BLaER1 treated with 17β-estradiol and CSF1 and Interleukin-3, amounts not matched to agents 10 nM and 100 nM (cell line): Measurements from ENCODE around the gene MTARC1.
A peak's percentile ranks its signal among the peaks of the same experiment; 100 is the strongest.

Source experiments
- H3K27ac ChIP-seq, 11 experiments: shearing (Covaris generic); formaldehyde crosslinking; 2 replicates each; pipeline ENCODE4 v1.8.1; 2022
- H3K27me3 ChIP-seq, 11 experiments: shearing (Covaris generic); formaldehyde crosslinking; 2 replicates each; pipeline ENCODE4 v1.8.1; 2022
- H3K36me3 ChIP-seq, 11 experiments: shearing (Covaris generic); formaldehyde crosslinking; 2 replicates each; pipeline ENCODE4 v1.8.1; 2022
- H3K4me1 ChIP-seq, 10 experiments: shearing (Covaris generic); formaldehyde crosslinking; 2 replicates each; pipeline ENCODE4 v1.8.1; 2022
- H3K4me2 ChIP-seq, 11 experiments: shearing (Covaris generic); formaldehyde crosslinking; 2 replicates each; pipeline ENCODE4 v1.8.1; 2022
- H3K4me3 ChIP-seq, 10 experiments: shearing (Covaris generic); formaldehyde crosslinking; 2 replicates each; pipeline ENCODE4 v1.8.1; 2022
- H3K9ac ChIP-seq, 11 experiments: shearing (Covaris generic); formaldehyde crosslinking; 2 replicates each; pipeline ENCODE4 v1.8.1; 2022
- H3K9me3 ChIP-seq, 11 experiments: shearing (Covaris generic); formaldehyde crosslinking; replicated peaks in 1 of 11; 2 replicates each; pipeline ENCODE4 v1.8.1; 2022
- H4K20me1 ChIP-seq, 11 experiments: shearing (Covaris generic); formaldehyde crosslinking; 2 replicates each; pipeline ENCODE4 v1.8.1; 2022
- Cebpa-rat ChIP-seq, 11 experiments: shearing (Covaris generic); IDR thresholded peaks; 2 replicates each; pipeline ENCODE4 v1.8.1; 2022

Gene MTARC1

DNA sequence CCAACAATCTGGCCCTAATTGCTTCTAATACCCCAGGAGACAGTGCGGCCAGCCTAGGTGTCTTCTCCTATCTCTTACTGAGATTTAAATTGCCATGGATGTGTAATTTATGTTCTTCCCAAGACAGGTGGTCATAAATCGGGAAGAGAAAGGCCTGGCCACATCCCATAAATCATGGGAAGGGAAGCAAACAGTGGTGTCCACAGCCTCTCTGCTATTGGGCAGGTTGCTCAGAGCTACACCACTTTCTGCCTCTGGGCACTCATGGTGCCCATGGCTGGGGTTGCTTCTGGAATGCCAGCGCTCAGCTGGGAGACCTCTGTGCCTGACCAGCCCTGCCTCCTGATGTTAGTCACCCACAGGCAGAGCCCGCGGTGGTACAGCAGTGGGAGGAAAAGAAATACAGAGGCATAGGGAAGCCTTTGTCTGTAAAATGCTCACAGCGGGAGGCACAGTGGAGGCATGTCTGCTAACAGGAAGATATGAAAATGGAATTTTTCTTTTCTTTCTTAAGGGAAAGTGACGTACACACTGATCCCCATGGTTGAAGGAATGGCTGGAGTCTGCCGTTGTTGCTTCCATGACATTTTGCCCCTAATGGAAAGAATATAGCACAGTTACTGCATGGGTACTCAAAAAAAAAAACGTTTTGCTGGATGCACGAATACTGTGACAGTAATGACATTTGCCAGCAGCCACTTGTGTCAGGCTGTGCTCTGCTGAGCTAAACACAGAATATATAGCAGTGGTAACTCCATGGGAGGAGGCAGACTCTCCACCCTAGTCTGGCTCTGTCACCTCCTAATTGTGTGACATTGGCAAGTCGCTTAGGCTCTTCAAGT lies 21.9 kb downstream of the MTARC1 start:
- H4K20me1 ChIP-seq: no peaks in the 10 kb centered on the region
- H3K36me3 ChIP-seq: no peaks in the 10 kb centered on the region
- H3K27ac ChIP-seq: no peak overlapping the region
- no peak for TF ChIP-seq Cebpa-rat (IDR thresholded peaks at IDR 0.05)
- no peak overlapping the region for H3K9ac ChIP-seq
- H3K4me1 ChIP-seq: peaks cover 0 to 6% (median 5%) of the 10 kb centered on the region in 10 experiments; a peak in 10 of 20 replicates
- H3K4me2 ChIP-seq: no peak overlapping the region
- H3K27me3 ChIP-seq: no peaks in the 10 kb centered on the region
- no peak overlapping the region for H3K4me3 ChIP-seq
- peaks cover 0 to 3% (median under 1%) of the 10 kb centered on the region in 11 experiments; a peak in 12 of 22 replicates for H3K9me3 ChIP-seq

DNA sequence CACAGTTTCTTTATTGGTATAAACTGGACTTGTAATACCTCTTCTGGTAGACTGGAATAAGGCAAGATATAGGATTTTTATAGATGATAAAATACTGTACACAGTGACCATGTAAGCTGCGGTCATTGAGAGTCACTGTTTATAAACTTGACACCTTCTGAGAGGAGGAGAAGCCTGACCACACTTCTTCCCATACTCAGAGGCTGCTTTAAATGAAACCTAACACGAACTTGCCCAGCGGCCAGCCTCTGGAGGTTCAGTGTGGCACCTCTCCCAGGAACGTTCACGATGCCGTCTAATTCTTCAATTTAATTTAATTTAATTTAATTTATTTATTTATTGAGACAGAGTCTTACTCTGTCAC lies 22.5 kb downstream of the MTARC1 start:
- Histone ChIP-seq H3K4me2 (no peak overlapping the region), H3K36me3 (no peaks in the 10 kb centered on the region)

DNA sequence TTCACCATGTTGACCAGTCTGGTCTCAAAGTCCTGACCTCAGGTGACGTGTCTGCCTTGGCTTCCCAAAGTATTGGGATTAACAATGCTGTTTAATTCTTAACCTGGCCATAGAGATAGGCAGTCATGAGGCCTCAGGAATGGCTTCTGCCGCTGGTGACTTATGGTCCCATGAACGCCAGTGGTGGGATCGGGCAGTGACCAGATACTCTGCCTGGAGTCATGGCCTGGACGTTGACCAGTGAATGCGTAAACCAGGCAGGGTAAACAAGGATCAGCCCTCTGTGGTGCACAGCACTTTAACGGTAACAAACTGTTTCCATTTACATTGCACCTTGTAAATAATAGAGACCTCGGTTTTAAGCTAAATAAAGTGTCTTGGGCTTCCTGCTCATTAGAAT lies 23.0 kb downstream of the MTARC1 start:
- Histone ChIP-seq H3K27ac (no peak overlapping the region), H3K4me1 (peaks cover 0 to 6% (median 5%) of the 10 kb centered on the region in 10 experiments; a peak in 10 of 20 replicates), H4K20me1 (no peaks in the 10 kb centered on the region), H3K9me3 (no peaks in the 10 kb centered on the region), H3K36me3 (no peaks in the 10 kb centered on the region), H3K27me3 (no peaks in the 10 kb centered on the region), H3K9ac (no peak overlapping the region), H3K4me2 (no peak overlapping the region), H3K4me3 (no peak overlapping the region)
- no peak for TF ChIP-seq Cebpa-rat (IDR thresholded peaks at IDR 0.05)

More for the DNA sequence above, 22.5 kb downstream of the MTARC1 start:
- Histone ChIP-seq H3K9ac (no peak overlapping the region), H3K9me3 (no peaks in the 10 kb centered on the region), H4K20me1 (no peaks in the 10 kb centered on the region), H3K27me3 (no peaks in the 10 kb centered on the region), H3K4me3 (no peak overlapping the region), H3K4me1 (peaks cover 0 to 6% (median 5%) of the 10 kb centered on the region in 10 experiments; a peak in 10 of 20 replicates), H3K27ac (no peak overlapping the region)
- no peak for TF ChIP-seq Cebpa-rat (IDR thresholded peaks at IDR 0.05)

DNA sequence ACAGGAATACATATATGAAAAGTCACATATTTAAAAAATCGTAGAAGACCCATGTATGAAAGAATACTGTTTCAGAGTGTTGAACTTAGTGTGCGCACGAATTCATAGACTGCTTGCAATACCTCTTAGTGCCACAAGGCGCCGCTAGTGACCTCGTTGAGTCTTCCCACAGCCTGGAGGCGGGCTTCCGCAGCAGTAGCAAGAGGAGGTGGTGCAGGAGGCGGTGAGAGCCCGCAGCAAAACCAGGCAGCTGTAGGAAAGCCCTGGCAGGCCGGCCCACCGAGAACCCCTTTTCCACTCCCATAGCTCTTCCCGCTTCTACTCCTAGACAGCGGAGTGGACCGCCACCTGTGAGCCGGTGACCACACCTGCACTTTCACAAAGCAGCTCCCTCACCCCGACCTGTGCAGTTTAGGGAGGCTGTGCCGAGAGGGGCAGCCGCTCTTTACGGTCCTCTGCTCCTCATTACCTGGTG lies 23.5 kb downstream of the MTARC1 start:
- Histone ChIP-seq H3K4me3 (peak overlapping the region in 7 of 10 experiments; percentile 27 to 48 (median 42); a peak in 10 of 20 replicates), H3K9ac (peak overlapping the region in 9 of 11 experiments; percentile 16 to 56 (median 41); a peak in 14 of 22 replicates), H3K9me3 (no peaks in the 10 kb centered on the region), H4K20me1 (no peaks in the 10 kb centered on the region), H3K27me3 (no peaks in the 10 kb centered on the region), H3K27ac (peak overlapping the region in 1 of 11 experiments; percentile 37; a peak in 2 of 22 replicates), H3K4me1 (peaks cover 0 to 6% (median 5%) of the 10 kb centered on the region in 10 experiments; a peak in 10 of 20 replicates), H3K36me3 (no peaks in the 10 kb centered on the region), H3K4me2 (peak overlapping the region; percentile 57 to 92 (median 64))
- no peak for TF ChIP-seq Cebpa-rat (IDR thresholded peaks at IDR 0.05)

DNA sequence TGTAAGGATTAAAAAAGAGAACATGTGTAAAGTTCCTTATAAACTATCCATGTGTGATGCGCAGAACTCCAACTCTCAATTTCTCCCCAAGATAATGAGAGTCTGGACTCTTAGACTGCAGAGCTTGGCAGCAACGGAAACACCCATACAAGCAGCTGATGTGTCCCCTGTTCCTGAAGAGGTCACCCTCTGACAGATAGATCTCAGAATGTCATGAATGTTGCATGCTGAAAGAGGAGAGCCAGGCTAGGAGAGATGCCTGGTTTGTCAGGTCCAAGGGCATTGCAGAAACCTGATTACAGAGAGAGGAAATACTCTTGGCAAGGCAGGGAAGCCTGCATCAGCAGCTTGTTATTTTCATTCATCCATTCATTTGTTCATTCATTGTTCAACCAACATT lies 24.2 kb downstream of the MTARC1 start:
- TF ChIP-seq Cebpa-rat (IDR thresholded peaks at IDR 0.05): no peak
- H3K9me3 ChIP-seq: no peaks in the 10 kb centered on the region
- H4K20me1 ChIP-seq: no peaks in the 10 kb centered on the region
- no peak overlapping the region for H3K27ac ChIP-seq
- H3K27me3 ChIP-seq: no peaks in the 10 kb centered on the region
- H3K4me1 ChIP-seq: peaks cover 0 to 6% (median 5%) of the 10 kb centered on the region in 10 experiments; a peak in 10 of 20 replicates
- no peaks in the 10 kb centered on the region for H3K36me3 ChIP-seq
- peak overlapping the region in 1 of 11 experiments; percentile 48; a peak in 3 of 22 replicates for H3K9ac ChIP-seq
- no peak overlapping the region for H3K4me3 ChIP-seq
- peak overlapping the region in 3 of 11 experiments; percentile 62 to 74 (median 64); a peak in 3 of 22 replicates for H3K4me2 ChIP-seq

DNA sequence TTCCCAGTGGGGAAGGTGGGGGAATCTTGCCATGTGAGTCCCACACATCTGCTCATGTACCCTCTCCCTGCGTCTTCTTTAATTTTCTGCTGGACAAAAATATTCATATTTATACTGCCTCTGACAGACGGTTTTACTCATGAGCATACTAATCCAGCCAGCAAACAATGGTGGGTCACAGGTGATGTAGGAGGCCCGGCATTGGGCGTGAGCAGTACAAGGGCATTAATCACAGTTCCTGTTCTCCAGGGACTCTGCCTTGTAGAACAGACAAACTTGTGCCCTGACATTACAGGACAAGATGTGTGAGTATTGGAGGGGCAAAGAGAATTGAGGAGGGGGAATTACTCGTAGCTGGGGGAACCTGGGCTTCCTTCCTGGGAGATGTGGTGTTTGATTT lies 25.0 kb downstream of the MTARC1 start:
- no peaks in the 10 kb centered on the region for H3K9me3 ChIP-seq
- no peak overlapping the region for H3K27ac ChIP-seq
- no peak for TF ChIP-seq Cebpa-rat (IDR thresholded peaks at IDR 0.05)
- no peak overlapping the region for H3K4me2 ChIP-seq
- H3K4me1 ChIP-seq: peaks cover 0 to 6% (median 5%) of the 10 kb centered on the region in 10 experiments; a peak in 10 of 20 replicates
- no peak overlapping the region for H3K4me3 ChIP-seq
- no peaks in the 10 kb centered on the region for H3K27me3 ChIP-seq
- no peaks in the 10 kb centered on the region for H4K20me1 ChIP-seq
- H3K36me3 ChIP-seq: no peaks in the 10 kb centered on the region
- no peak overlapping the region for H3K9ac ChIP-seq

DNA sequence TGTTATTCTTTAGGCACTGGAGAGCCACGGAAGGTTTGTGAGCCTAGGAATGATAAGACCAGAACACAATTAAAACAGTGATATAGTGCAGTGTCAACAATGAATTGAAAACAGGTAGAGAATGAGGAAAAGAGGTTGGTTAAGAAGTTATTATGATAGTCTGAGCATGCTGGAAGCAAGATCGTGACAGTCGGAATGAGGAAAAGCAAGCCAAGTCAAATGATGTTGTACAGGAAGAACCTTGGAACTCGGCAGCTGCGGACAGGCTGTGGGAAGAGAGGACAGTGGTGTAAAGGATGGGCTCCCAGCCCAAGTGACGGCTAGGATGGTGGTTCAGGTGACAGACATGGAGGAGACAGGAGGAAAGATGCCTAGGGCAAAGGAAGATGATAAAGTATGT lies 25.6 kb downstream of the MTARC1 start:
- Histone ChIP-seq H3K36me3 (no peaks in the 10 kb centered on the region), H3K4me2 (no peak overlapping the region), H3K9me3 (peaks cover 0 to 4% (median 0%) of the 10 kb centered on the region in 11 experiments; a peak in 2 of 22 replicates), H4K20me1 (no peaks in the 10 kb centered on the region), H3K27me3 (no peaks in the 10 kb centered on the region), H3K4me3 (no peak overlapping the region), H3K9ac (no peak overlapping the region), H3K4me1 (peaks cover 0 to 6% (median 5%) of the 10 kb centered on the region in 10 experiments; a peak in 10 of 20 replicates), H3K27ac (no peak overlapping the region)
- TF ChIP-seq Cebpa-rat (IDR thresholded peaks at IDR 0.05): no peak

DNA sequence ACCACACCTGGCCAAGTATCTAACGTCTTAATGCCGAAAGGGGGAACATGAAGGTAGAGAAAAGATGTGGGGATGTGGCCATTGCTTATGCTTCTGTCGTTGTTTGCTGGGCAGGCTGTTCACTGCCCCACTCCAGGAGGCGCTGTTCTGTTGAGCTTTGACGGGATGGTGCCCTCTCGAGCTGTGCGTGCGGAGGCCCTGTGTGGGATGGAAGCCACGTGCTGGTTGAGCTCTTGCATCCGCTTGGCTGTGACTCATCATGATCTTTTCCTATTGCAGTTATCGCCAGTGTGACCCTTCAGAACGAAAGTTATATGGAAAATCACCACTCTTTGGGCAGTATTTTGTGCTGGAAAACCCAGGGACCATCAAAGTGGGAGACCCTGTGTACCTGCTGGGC lies 26.3 kb downstream of the MTARC1 start:
- no peaks in the 10 kb centered on the region for H4K20me1 ChIP-seq
- no peak overlapping the region for H3K4me2 ChIP-seq
- H3K27ac ChIP-seq: no peak overlapping the region
- TF ChIP-seq Cebpa-rat (IDR thresholded peaks at IDR 0.05): no peak
- peaks cover 0 to 8% (median 0%) of the 10 kb centered on the region in 11 experiments; a peak in 2 of 22 replicates for H3K9me3 ChIP-seq
- no peak overlapping the region for H3K4me3 ChIP-seq
- peaks cover 0 to 6% (median 5%) of the 10 kb centered on the region in 10 experiments; a peak in 10 of 20 replicates for H3K4me1 ChIP-seq
- no peak overlapping the region for H3K9ac ChIP-seq
- H3K36me3 ChIP-seq: no peaks in the 10 kb centered on the region
- no peaks in the 10 kb centered on the region for H3K27me3 ChIP-seq

DNA sequence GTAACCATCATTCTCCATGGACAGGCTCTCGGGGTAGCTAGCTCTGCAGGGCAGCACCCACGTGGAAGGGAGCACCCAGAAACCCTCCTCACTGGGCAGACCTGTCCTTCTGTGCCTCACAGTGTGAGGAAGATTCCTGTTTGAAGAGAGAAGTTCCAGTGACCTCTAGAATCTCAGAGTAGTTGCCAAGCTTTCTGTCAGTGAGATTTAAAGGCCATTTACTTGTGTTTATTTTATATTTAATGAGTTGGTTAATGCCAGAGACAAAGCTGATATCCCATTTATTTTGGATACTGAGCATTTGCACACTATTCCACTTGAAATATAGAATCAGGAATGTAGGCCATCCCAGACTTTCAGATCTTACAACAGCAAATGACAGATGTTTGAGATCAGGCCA lies 28.7 kb downstream of the MTARC1 start:
- Histone ChIP-seq H3K4me3 (no peak overlapping the region), H3K9ac (no peak overlapping the region), H3K4me1 (peaks cover 0 to 4% (median 3%) of the 10 kb centered on the region in 10 experiments; a peak in 10 of 20 replicates), H3K4me2 (no peak overlapping the region), H3K9me3 (peaks cover 0 to 8% (median 0%) of the 10 kb centered on the region in 11 experiments; a peak in 3 of 22 replicates), H3K27me3 (no peaks in the 10 kb centered on the region), H3K27ac (no peak overlapping the region), H4K20me1 (no peaks in the 10 kb centered on the region), H3K36me3 (no peaks in the 10 kb centered on the region)
- no peak for TF ChIP-seq Cebpa-rat (IDR thresholded peaks at IDR 0.05)
